Neutrophil (primary cell): ENCODE results near the gene NDRG3.

Source experiments
- H3K27ac ChIP-seq: fragments of 200-600 bp; sonication (generic); 2 replicates; pipeline ENCODE4 v1.5.1; 2016; ENCODE audit warnings: mild to moderate bottlenecking, moderate library complexity
- H3K27me3 ChIP-seq: fragments of 200-600 bp; sonication (generic); 2 replicates; pipeline ENCODE4 v1.6.0; 2016; ENCODE audit warnings: mild to moderate bottlenecking
- H3K36me3 ChIP-seq: fragments of 200-600 bp; sonication (generic); 2 replicates; pipeline ENCODE4 v1.5.1; 2017
- H3K4me1 ChIP-seq, 2 experiments: fragments of 200-600 bp in 1 of 2; sonication (generic) in 1 of 2; 1 replicate in 1 of 2; 2 replicates in 1 of 2; pipeline versions ENCODE4 v1.5.1 to v1.6.1; 2013 to 2016; ENCODE audit warnings: low read depth in 1 of 2, low read length in 1 of 2, mild to moderate bottlenecking in 1 of 2, moderate library complexity in 1 of 2; ENCODE audit not compliant: control insufficient read depth in 1 of 2, insufficient read depth in 1 of 2
- H3K4me3 ChIP-seq, 2 experiments: fragments of 200-600 bp in 1 of 2; sonication (generic) in 1 of 2; 1 replicate in 1 of 2; 2 replicates in 1 of 2; pipeline ENCODE4 v1.5.1; 2013 to 2016; ENCODE audit warnings: low read depth in 1 of 2, low read length in 1 of 2, mild to moderate bottlenecking in 1 of 2, moderate library complexity in 1 of 2
- H3K9me3 ChIP-seq: fragments of 200-600 bp; sonication (generic); 2 replicates; pipeline ENCODE4 v1.5.1; 2016
- CTCF ChIP-seq: fragments of 200-600 bp; sonication (generic); IDR thresholded peaks from 2 replicates; pipeline ENCODE4 v1.5.1; 2016; ENCODE audit warnings: antibody characterized with exemption

The NDRG3 gene

GRCh38 chr20:36760647-36761046 lies 14.8 kb upstream of the NDRG3 start:
- H3K27ac ChIP-seq: peak overlapping the region; percentile 25
- TF ChIP-seq CTCF: no peak
- H3K36me3 ChIP-seq: no peaks in the 10 kb centered on the region

GRCh38 chr20:36758276-36758675 lies 12.4 kb upstream of the NDRG3 start:
- no peaks in the 10 kb centered on the region for H3K27me3 ChIP-seq
- peak overlapping the region; percentile 91 for H3K27ac ChIP-seq
- peak overlapping the region in 1 of 2 experiments; percentile 43 for H3K4me3 ChIP-seq
- H3K9me3 ChIP-seq: no peaks in the 10 kb centered on the region
- H3K4me1 ChIP-seq: peaks cover 24 to 27% of the 10 kb centered on the region in 2 experiments
- H3K36me3 ChIP-seq: no peaks in the 10 kb centered on the region
- TF ChIP-seq CTCF: no peak

More at GRCh38 chr20:36760647-36761046, 14.8 kb upstream of the NDRG3 start:
- Histone ChIP-seq H3K9me3 (no peaks in the 10 kb centered on the region), H3K4me1 (peaks cover 24 to 27% of the 10 kb centered on the region in 2 experiments), H3K27me3 (no peaks in the 10 kb centered on the region), H3K4me3 (no peak overlapping the region)

- H3K4me3 ChIP-seq: peak overlapping the region in 1 of 2 experiments; percentile 43
- peak overlapping the region; percentile 91 for H3K27ac ChIP-seq
- no peaks in the 10 kb centered on the region for H3K27me3 ChIP-seq
- peaks cover 24 to 27% of the 10 kb centered on the region in 2 experiments for H3K4me1 ChIP-seq
- no peaks in the 10 kb centered on the region for H3K9me3 ChIP-seq
- H3K36me3 ChIP-seq: peaks cover 10% of the 10 kb centered on the region
- TF ChIP-seq CTCF: no peak
These were observed 10.6 kb upstream of the NDRG3 start for GRCh38 chr20:36756496-36756895.

- peak overlapping the region; percentile 1 for H3K27ac ChIP-seq
- no peak overlapping the region for H3K4me3 ChIP-seq
- H3K9me3 ChIP-seq: no peaks in the 10 kb centered on the region
- TF ChIP-seq CTCF: peak; percentile 49
- H3K36me3 ChIP-seq: peaks cover 10% of the 10 kb centered on the region
- H3K4me1 ChIP-seq: peaks cover 24 to 27% of the 10 kb centered on the region in 2 experiments
- H3K27me3 ChIP-seq: no peaks in the 10 kb centered on the region
These were observed 8.8 kb upstream of the NDRG3 start for GRCh38 chr20:36754656-36755222.

GRCh38 chr20:36752582-36752981 lies 6.7 kb upstream of the NDRG3 start:
- no peak overlapping the region for H3K4me3 ChIP-seq
- H3K4me1 ChIP-seq: peaks cover 15 to 17% of the 10 kb centered on the region in 2 experiments
- TF ChIP-seq CTCF: no peak
- H3K27ac ChIP-seq: no peak overlapping the region
- H3K27me3 ChIP-seq: no peaks in the 10 kb centered on the region
- H3K9me3 ChIP-seq: no peaks in the 10 kb centered on the region
- H3K36me3 ChIP-seq: peaks cover 10% of the 10 kb centered on the region
